Amniotic epithelial cell (primary cell): ENCODE data around the gene NRXN3.
"Not testable (repeated sequence)": the region's sequence is repeated elsewhere in the genome, so short reads cannot be mapped to it uniquely, and the experiment has no call there.

Experiments used
- DNase-seq: peaks from one replicate; pipeline ENCODE4 v3.0.0-alpha.2; 2010; ENCODE audit warnings: low read depth

The NRXN3 gene

DNA sequence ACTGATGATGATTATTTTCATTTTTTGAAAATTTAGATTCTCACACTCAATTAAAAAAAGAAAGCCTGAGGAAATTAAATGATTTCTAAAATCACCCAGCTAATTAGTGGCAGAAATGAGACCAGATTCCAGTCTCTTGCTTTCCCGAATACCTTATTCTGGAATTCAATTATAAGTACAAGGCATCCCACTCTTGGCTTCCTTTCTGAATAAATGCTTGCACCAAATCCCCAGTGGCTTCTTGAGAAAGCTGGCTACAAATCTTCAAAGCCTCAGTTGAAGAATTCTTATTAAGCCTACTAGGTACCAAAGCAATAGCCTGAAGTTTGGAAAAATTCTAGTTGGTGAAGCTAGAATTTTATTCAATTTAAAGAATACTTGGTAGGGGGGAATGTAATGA, 1564.5 kb downstream of the NRXN3 start:
- DNase-seq, result no peak

DNA sequence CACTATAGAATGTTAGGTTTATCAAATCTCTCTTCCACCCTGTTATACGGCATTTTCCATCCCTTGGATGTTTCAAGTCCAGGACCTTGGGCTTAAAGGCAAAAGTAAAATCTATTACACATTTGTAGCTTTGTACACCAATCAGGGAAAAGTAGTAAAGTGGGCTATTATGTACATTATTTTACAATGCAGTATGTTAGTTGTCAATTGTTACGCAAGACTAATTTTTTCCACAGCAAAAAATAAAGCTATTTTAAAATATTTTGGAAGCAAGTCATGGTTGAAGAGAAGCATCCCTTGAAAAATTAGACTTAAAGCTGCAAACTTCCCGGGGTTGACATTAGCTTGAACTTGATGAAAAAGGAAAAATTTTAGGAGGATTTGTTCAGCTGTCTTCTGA, 1564.9 kb downstream of the NRXN3 start:
- DNase-seq, result no peak

DNA sequence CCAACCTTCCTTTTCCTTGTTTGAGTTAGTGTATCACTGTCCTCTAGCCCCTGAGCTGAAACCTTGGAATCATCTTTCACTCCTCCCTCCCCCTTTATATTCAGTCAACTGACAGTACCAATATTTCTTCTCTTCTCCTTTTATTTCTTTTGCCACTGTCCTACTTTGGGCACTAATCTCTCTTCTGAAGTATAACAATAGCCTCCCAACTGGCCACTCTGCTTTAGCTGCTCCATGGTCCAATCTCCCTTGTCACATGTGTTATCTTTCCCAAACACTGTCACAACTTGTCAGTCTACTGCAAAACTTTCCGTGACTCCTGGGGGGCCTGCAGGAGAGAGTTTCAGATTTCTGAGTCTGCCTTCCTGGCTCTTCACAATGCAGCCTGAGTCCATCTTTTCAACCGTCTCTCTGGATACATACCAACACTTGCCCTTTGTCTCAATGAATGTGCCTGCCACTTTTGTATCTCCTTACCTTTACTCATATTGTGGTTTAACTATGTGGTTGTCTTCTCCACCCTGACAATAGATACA, 1570.0 kb downstream of the NRXN3 start:
- no peak for DNase-seq

DNA sequence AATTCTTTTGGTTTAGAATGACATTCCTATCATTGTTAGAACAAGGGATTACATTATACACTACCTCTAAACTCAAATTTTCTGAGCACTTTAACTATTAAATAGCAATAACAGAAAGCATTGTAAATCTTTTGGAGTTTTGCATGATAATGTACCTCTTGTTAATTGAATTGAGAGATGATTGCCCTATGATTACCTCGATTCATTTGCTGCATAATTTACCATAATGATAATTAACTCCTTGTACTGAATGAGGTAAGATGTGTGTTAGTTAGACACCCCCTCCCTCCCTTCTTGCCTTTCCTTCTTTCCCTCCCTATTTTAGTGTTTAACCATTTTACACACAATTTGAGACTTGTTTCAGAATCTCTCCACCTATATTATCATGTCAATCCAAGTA, 1572.0 kb downstream of the NRXN3 start:
- DNase-seq, result no peak

DNA sequence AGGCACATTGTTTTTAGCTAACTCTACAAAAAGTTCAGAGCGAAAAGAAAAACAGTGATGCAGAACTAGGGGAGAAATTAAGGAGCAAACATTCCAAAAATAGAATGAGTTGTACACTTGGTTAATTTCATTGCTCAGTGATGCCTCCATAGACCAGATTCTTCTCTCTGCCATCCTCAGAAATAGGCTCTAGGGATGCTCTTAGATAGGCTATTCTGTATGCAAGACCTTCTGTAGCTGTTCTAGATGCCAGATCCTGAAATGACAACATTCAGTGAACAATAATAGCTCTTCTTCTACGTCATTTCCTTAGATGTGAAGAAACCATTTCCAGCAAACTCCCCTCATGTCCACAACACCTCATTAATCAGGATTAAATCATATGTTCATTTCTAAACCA, 1574.9 kb downstream of the NRXN3 start:
- no peak for DNase-seq

DNA sequence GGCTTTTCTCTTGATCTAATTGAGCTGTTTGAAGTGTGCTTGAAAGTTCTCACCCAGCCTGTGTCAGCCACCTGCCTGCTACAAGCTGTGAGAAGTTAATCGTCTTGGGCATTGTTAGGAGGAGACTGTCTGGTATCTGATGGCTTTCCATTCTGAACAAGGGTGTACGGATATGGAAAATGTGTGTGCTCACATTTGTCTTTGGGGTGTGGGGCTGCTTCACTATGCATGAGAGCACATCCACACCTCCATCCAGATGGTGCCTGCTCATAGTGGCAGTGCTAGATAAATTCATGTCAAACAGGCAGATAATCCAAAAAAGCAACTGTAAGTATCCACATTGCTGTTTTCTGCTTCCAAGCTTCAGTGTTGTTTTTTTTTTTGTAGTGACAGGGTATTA, 1578.9 kb downstream of the NRXN3 start:
- DNase-seq, result no peak

DNA sequence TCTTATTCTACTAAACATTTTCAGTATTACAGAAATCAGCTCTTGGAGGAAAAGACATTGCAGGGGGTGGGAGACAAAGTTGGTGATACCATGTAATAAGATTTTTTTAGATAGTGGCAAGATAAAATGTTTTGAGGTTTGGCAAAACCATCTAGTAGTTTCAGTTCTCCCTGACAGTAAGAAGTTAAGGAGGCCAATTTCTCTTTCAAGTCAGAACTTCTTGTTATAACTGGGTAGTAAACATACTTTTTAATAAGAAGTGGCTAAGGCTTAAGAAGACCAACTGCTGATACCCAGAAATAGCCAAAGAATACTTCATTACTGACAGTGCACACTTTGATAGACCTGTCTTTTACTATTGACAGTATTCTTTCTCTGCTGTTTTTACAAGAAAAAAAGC, 1588.8 kb downstream of the NRXN3 start:
- DNase-seq, result peak; percentile 6

DNA sequence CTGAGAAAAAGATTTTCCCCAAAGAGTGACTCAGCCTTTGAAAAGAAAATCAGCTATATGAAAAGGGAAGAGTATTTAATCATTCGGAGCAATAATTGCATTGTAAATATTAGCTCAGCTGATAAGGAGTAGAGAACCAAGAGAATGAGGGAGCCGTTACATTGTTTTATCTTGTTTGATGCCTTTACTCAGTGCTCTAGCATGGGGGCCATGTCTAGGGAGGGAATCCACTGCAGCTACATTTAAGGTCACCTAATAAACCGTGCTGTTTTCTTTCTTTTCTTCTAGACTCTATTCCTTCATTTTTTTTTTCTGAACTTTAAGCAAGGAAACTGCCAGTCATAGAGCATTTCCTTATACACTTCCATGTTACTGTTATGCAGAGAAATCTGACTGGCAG, 1594.2 kb downstream of the NRXN3 start:
- no peak for DNase-seq

DNA sequence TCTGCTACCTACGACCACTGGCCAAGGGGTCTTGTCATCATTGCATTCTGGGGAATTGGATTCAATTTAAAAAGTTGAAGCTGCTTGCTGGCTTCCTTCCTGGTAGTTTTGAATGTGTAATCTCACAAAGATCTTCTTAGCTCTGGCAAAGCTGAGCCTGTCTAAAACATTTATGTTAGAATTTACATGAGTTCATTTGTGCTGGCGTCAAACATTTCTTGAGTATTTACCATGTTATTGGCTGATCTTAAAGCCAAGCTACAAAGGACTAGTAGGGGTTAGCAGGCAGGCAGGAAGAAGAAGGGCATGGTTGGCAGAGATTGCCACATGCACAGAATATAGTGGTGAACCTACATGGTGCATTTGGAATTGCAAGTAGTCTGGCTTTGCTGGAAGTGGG, 1596.3 kb downstream of the NRXN3 start:
- DNase-seq, result no peak

DNA sequence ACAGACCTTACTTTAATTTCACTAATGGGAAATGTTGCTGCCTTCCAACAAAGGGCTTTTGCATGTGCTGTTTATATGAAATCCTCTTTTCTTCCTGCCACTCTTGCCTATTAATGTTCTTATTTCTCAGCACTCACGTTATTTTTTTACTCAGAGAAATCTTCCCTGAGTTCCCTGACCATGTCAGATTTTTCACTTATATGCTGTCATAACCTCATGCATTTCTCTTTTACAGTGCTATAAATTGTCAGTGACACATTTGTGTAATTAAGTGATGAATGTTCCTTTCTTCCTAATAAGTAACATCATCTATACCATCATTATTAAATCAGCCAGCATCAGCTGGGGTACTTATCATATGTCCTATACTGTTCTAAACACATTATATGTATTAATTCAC, 1597.1 kb downstream of the NRXN3 start:
- no peak for DNase-seq

DNA sequence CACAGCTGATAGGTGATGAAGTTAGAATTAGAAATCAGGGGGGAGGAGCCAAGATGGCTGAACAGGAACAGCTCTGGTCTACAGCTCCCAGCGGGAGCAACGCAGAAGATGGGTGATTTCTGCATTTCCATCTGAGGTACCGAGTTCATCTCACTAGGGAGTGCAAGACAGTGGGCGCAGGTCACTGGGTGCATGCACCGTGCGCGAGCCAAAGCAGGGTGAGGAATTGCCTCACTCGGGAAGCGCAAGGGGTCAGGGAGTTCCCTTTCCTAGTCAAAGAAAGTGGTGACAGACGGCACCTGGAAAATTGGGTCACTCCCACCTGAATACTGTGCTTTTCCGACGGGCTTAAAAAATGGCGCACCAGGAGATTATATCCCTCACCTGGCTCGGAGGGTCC, 1597.5 kb downstream of the NRXN3 start:
- not testable (repeated sequence) for DNase-seq

DNA sequence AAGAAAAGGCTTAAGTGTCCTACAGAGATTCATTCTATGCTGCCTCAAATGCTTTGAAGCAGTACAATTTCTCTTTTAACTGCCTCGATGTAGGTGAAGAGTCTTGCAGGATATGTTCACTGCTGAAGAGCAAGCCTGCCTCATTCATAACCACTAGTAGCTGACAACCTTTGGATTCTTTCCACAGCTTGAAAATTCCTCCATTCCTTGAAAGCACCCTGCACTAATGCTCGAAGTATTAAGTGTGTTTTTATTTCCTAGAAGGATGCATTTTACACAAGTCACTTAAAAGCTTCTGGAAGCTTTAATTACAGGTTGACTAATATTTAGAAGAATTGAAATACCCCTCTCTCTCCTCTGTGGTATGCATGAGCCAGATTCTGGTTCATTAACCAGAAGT, 1611.7 kb downstream of the NRXN3 start:
- DNase-seq, result peak; percentile 61

DNA sequence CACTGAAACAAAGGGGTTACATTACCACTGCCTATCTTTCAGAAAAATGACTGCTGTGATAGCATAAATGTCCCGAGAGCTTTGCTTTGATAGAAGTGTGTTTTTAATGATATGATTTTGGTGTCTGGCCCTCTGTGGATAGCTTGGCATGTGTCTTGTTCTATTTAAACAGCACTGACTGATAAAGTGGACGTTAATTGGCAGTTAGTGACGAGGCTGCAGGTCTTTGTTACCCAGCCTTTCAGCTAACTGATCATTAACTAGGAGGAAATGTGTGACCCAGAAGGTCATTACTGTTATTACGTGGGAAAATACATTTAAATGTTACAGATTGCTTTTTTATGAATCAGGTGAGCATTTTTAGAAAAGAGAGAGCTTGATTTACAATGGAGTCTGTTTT, 1612.9 kb downstream of the NRXN3 start:
- no peak for DNase-seq

DNA sequence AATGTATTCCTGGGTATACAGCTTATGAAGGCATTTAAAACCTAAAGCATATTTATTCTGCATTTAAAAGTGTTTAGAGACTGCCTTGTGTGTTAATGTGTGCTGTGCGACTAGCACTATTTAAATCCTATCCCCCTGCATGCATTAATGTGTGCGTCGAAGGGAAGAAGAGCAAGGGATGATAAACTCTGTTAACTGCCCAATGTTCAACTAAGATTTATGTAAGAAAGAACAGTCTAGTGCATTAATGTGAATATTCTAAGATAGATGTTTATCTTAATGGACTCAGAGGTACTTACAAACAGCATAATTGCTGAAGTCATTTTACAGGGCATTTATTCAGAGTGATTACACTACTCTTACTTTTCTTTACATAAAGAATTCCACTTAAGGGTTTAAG, 1616.3 kb downstream of the NRXN3 start:
- no peak for DNase-seq

DNA sequence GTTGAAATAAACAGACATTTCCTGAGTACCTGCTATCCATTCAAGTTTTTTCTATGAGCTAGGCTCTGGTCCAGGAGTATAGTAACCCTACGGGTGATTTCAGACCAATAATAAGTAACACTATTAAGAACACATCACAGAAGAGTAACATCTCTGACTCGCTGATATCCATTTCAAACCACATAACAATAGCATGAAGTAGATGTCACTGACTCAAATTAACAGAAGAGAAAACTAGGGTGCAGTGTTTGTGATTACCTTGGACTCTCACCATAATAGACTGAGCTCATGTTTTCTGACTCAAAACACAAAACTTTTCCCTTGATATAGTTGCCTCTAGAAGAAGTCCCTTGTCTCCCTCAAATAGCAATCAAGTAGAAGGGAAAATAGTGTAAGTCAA, 1618.2 kb downstream of the NRXN3 start:
- no peak for DNase-seq

DNA sequence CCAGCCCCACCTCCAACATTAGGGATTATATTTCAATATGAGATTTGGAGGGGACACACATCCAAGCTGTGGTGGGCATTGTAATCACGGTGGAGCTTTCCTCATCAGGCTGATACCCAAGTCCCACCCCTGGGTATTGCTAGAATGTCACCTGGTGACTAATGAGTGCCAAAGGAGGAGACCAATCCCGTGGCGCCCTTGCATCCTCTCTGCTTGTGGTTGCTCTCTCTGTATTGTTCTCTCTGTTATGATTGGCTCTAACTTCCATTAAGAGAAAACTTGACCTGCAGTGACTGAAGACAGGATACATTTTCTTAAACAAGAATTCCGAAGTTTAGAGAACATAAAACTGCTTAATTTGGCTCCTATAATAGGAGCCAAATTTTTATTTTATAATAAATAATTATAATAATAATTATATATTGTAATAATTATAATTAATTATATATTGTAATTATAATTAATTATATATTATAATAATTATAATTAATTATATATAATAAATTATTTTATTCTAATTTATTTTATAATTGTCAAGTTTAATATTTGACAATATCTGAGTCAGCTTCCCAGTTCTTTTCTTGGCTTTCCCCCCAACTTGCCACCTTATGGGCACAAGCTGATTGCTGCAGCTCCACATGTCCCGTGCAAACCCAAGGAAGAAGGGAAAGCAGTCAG, 1621.0 kb downstream of the NRXN3 start:
- DNase-seq, result no peak

DNA sequence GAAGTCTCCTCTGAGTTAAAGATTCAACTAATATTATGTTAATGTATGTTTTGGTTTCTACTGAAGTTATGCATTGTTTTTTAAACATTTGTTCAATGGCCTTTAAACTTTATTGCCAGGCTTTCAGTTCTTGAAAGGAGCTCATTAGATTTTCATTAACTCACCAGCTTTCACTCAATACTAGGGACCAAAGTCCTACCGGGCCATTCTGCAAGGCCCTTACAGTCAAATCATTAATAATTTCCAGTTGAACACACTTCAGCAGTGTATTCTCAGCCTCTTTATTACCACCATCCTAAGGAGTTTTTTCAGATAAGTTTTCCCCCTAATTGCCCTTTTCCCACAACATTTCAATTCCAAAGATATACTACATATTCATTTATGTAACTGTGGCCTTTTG, 1631.9 kb downstream of the NRXN3 start:
- DNase-seq, result no peak

DNA sequence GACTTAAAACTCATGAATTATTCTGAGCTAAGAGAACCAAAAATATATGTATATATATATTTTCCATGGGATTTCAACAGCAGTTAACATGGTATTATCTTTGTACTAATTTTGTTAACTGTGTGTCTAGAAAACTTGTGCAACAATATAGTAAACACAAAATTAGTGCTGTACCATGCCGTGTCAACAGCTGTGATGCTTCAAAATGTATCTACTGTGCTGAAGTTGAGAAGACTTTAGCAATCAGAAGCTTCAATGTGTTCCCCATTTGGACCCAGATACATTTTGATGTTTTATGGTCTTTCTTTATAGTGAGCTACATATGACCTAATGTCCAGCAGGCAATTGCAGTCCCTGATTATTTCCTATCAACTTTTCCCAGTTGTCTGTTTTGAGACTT, 1635.5 kb downstream of the NRXN3 start:
- no peak for DNase-seq

DNA sequence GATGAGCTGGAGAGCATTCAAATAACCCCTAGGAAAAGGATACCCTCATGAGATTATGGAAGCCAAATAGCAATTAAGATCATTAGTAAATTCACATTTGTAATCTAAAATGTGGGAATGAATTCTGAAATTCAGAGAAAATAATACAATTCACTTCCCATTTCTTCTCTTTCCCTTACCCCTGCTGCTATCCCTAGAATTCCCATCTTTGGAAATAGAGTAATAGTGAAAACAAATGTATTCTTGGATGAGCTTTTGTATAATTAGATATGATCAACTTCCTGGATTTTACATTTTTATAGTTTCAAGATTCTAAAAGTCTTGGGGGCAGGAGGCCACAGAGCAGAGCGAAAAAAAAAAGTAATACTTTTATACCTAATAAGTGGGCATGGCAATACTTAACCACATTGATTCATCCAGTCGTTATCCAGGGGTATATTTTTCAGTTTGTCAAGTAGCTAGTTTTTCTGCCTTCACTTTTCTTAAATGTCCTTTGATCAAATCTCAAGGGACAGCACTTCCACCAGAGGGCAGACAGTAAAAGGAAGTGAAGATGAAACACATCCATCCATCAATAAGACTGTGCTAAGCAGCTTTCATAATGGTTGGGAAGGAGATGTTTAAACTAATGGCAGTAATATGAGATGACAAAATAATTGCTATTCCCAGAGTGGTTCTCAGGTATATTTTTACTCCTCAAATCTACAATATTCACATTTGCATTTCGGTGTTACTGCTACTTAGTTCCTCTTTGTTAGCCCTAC, 1639.9 kb downstream of the NRXN3 start:
- DNase-seq, result no peak

DNA sequence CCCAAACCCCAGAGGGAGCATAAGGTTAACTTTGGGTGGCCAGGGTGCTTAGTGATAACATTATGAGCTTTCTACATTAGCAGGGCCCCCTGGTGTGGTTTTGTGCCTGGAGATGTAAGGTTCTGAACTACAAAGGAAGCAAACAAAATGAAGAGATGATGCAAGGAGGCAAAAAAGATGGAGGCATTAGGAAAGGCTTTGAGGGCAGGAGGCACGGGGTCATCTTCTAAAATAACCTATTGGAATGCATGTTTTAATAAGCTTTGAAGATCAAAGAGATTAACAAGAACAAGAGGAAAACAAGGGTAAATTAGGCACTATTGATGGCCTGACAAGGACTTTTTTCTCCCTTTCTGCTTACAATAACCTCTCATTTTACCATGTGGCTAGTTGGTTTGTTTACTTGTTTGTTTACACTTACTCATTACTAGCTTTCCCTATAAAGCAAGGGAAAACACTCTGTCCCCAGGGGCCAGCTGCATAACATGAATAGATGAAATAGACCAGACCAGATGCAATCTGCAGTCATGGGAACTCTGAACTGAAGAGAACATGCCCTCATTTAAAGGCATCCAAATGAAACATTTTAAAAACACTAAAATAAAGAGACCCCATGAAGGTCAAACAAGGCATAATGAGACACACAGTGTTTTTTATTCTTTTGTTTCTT, 1650.8 kb downstream of the NRXN3 start:
- no peak for DNase-seq

DNA sequence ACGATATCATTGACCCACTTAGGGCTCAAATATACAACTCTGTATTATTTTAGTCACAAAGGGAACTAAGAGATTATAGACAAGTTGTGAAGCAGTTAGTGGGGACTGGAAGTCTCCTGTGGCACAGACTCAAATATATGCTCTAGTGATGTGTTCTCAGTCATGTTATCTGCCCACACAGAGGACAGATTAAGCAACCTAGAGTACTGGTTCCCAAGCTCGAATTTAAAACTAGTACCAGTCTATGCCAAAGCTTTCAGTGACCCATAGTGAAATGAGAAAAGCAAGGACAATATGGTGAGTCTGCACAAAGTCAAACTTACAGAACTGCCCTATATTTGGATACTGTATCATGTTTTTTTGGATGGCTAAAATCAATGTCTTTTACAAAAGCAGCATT, 1651.9 kb downstream of the NRXN3 start:
- DNase-seq, result no peak

DNA sequence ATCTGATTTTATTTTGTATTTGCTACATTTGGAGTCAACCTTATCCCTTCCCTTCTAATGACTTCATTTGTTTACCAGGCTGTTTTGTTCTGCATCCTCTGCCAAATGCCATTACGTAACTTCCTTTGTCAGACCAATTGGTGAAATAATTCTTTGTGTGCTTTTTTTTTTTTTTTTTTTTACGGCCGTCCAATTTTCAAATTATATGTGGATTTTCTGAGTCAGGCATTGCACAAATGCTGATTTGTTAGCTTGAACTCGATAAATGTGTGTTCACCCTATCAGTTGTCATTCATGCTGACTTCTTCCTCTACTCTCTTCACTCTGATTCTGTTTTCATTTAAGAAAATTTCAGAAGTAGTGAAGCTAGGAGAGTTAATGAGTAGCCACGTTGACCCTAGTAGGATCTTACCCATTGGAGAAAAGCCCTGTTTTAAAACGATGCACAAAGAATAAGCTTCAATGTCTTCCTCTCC, 1654.9 kb downstream of the NRXN3 start:
- peak; percentile 62 for DNase-seq

DNA sequence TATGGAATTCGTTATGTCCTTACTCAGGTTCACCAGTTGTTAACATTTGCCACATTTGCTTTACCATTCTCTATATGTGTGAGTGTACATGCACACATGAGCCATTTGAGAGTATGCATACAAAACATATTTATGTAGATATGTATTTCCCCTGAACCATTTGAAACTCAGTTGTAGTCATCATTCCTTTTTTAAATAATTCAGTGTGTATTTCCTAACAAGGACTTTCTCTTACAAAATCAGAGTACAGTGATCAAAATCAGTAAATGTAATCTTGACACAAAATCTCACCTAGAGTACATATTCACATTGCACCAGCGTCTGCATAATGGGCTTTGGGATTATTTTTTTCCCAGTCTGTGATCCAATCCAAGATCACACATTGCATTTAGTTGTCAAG, 1656.2 kb downstream of the NRXN3 start:
- DNase-seq, result no peak
